ENCODE measurements around the gene BRSK1. TPM values are rescaled to one million over a fixed set of nuclear protein-coding genes. Genes with fewer than 3 reads are reported as not detected.

The BRSK1 gene
- total and polyA plus RNA-seq, 2 experiments from 2014 or later: 0.55 to 1.9 TPM

DNA sequence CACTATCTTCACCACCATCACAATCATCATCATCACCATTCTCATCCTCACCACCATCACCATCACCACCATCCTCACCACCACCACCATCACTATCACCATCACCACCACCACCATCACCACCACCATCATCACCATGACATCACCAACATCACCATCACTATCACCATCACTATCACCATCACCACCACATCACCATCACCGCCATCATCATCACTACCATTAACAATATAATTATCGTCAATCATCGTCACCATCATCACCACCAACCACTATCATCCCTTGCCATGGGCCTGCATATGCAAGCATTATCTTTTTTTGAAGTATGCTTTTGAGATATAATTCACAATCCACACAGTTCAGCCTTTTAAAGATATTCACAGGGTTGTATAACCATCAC lies 17.4 kb upstream of the BRSK1 start:
- Histone ChIP-seq H4K20me1 (ENCODE audit: insufficient read depth) (no peaks in the 10 kb centered on the region), H3F3A (ENCODE audit: insufficient read depth) (no peaks in the 10 kb centered on the region), H3K4me1 (ENCODE audit: insufficient read depth) (no peaks in the 10 kb centered on the region), H3K27me3 (replicated peaks; ENCODE audit: insufficient read depth) (no peaks in the 10 kb centered on the region), H3K27ac (no peak overlapping the region), H3K9ac (no peak overlapping the region), H3K9me3 (ENCODE audit: low read depth) (no peaks in the 10 kb centered on the region), H3K4me2 (ENCODE audit: unreplicated experiment) (no peak overlapping the region), H3K79me2 (ENCODE audit: insufficient read depth) (peaks cover 4% of the 10 kb centered on the region; the same call in 1 of the 2 replicates), H3K36me3 (ENCODE audit: low read depth) (no peaks in the 10 kb centered on the region; the same call in 1 of the 2 replicates), H3K9me2 (ENCODE audit: insufficient read depth) (no peaks in the 10 kb centered on the region), H3K4me3 (no peak overlapping the region), H2AFZ (no peak overlapping the region)
- in situ Hi-C loops (cut with MboI): no loop called here
- no peak for DNase-seq
- TF ChIP-seq EZH2phosphoT487 (IDR thresholded peaks at IDR 0.05; ENCODE audit: insufficient read depth, low read depth) (no peak), EZH2 (IDR thresholded peaks at IDR 0.05; ENCODE audit: insufficient read depth, poor library complexity, severe bottlenecking) (no peak)
- 97 to 99% methylated on average over 3 of the region's 3 CpGs for WGBS, 2 experiments (ENCODE audit: low coverage in 1 of 2, low lambda C conversion rate in 2 of 2, missing lambda C conversion rate in 2 of 2)

DNA sequence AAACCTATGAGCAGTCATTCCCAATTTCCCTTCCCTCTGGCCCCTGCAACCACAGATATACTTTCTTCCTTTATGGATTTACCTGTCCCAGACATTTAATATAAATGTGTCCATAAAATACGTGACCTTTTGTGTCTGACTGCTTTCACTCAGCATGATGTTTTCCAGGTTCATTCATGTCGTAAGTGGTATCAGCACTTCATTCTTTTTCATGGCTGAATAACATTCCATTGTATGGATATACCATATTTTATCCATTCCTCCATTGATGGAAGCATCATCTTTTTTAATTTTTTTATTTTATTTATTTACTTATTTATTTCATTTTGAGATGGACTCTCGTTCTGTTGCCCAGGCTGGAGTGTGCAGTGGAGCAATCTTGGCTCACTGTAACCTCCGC lies 17.0 kb upstream of the BRSK1 start:
- Histone ChIP-seq H3K4me1 (ENCODE audit: insufficient read depth) (no peaks in the 10 kb centered on the region), H3K36me3 (ENCODE audit: low read depth) (no peaks in the 10 kb centered on the region; the same call in 1 of the 2 replicates), H3K79me2 (ENCODE audit: insufficient read depth) (peaks cover 4% of the 10 kb centered on the region; the same call in 1 of the 2 replicates), H3K4me2 (ENCODE audit: unreplicated experiment) (no peak overlapping the region), H3F3A (ENCODE audit: insufficient read depth) (no peaks in the 10 kb centered on the region), H3K9me2 (ENCODE audit: insufficient read depth) (no peaks in the 10 kb centered on the region), H2AFZ (no peak overlapping the region), H3K27me3 (replicated peaks; ENCODE audit: insufficient read depth) (no peaks in the 10 kb centered on the region), H3K4me3 (no peak overlapping the region), H3K9ac (no peak overlapping the region), H3K9me3 (ENCODE audit: low read depth) (no peaks in the 10 kb centered on the region), H3K27ac (no peak overlapping the region), H4K20me1 (ENCODE audit: insufficient read depth) (no peaks in the 10 kb centered on the region)
- TF ChIP-seq EZH2phosphoT487 (IDR thresholded peaks at IDR 0.05; ENCODE audit: insufficient read depth, low read depth) (no peak), EZH2 (IDR thresholded peaks at IDR 0.05; ENCODE audit: insufficient read depth, poor library complexity, severe bottlenecking) (no peak)
- in situ Hi-C loops (cut with MboI): no loop called here
- 92 to 95% methylated on average over 4 of the region's 4 CpGs for WGBS, 2 experiments (ENCODE audit: low coverage in 1 of 2, low lambda C conversion rate in 2 of 2, missing lambda C conversion rate in 2 of 2)
- no peak for DNase-seq

DNA sequence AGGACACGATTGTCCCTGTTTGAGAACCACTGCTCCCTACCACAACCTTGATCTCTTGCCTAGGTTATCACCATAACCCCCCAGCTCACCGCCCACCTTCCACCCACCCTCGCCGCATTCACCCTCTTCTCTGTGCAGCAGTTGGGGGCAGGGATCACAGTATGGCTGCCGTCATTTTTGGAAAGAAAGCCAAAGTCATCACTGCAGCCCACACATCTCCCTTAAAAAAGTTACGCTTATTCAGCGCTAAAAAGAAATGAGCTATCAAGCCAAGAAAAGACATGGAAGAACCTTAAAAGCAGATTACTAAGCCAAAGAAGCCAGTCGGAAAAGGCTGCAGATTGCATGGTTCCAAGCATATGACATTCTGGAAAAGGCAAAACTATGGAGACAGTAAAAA lies 14.5 kb upstream of the BRSK1 start:
- Histone ChIP-seq H3K4me2 (ENCODE audit: unreplicated experiment) (no peak overlapping the region), H3K27me3 (replicated peaks; ENCODE audit: insufficient read depth) (no peaks in the 10 kb centered on the region), H3K9ac (no peak overlapping the region), H2AFZ (no peak overlapping the region), H3K36me3 (ENCODE audit: low read depth) (no peaks in the 10 kb centered on the region), H3K9me3 (ENCODE audit: low read depth) (no peaks in the 10 kb centered on the region), H4K20me1 (ENCODE audit: insufficient read depth) (no peaks in the 10 kb centered on the region), H3K4me3 (no peak overlapping the region), H3K4me1 (ENCODE audit: insufficient read depth) (no peaks in the 10 kb centered on the region), H3K27ac (no peak overlapping the region), H3K9me2 (ENCODE audit: insufficient read depth) (no peaks in the 10 kb centered on the region), H3K79me2 (ENCODE audit: insufficient read depth) (peaks cover 4% of the 10 kb centered on the region; the same call in 1 of the 2 replicates), H3F3A (ENCODE audit: insufficient read depth) (no peaks in the 10 kb centered on the region)
- no peak for DNase-seq
- 97 to 98% methylated on average over 8 of the region's 8 CpGs for WGBS, 2 experiments (ENCODE audit: low coverage in 1 of 2, low lambda C conversion rate in 2 of 2, missing lambda C conversion rate in 2 of 2)
- TF ChIP-seq EZH2 (IDR thresholded peaks at IDR 0.05; ENCODE audit: insufficient read depth, poor library complexity, severe bottlenecking) (no peak), EZH2phosphoT487 (IDR thresholded peaks at IDR 0.05; ENCODE audit: insufficient read depth, low read depth) (no peak)
- in situ Hi-C loops (cut with MboI): no loop called here

- WGBS, 2 experiments (ENCODE audit: low coverage in 1 of 2, low lambda C conversion rate in 2 of 2, missing lambda C conversion rate in 2 of 2): 94% methylated on average over 24 to 25 of the region's 25 CpGs
Observed at GRCh38 chr19:55270172-55270942, 13.4 kb upstream of the BRSK1 start.

More at GRCh38 chr19:55270172-55270942, 13.4 kb upstream of the BRSK1 start:
- Histone ChIP-seq H4K20me1 (ENCODE audit: insufficient read depth) (no peaks in the 10 kb centered on the region), H3K79me2 (ENCODE audit: insufficient read depth) (peaks cover 4% of the 10 kb centered on the region; the same call in 1 of the 2 replicates), H3K27ac (no peak overlapping the region), H3K9me3 (ENCODE audit: low read depth) (no peaks in the 10 kb centered on the region), H3F3A (ENCODE audit: insufficient read depth) (no peaks in the 10 kb centered on the region), H3K4me1 (ENCODE audit: insufficient read depth) (no peaks in the 10 kb centered on the region), H3K27me3 (replicated peaks; ENCODE audit: insufficient read depth) (no peaks in the 10 kb centered on the region), H3K4me2 (ENCODE audit: unreplicated experiment) (no peak overlapping the region), H2AFZ (no peak overlapping the region), H3K9me2 (ENCODE audit: insufficient read depth) (no peaks in the 10 kb centered on the region), H3K4me3 (no peak overlapping the region), H3K9ac (no peak overlapping the region), H3K36me3 (ENCODE audit: low read depth) (no peaks in the 10 kb centered on the region)
- no peak for TF ChIP-seq EZH2phosphoT487 (IDR thresholded peaks at IDR 0.05; ENCODE audit: insufficient read depth, low read depth)
- no peak for TF ChIP-seq EZH2 (IDR thresholded peaks at IDR 0.05; ENCODE audit: insufficient read depth, poor library complexity, severe bottlenecking)
- in situ Hi-C loops (cut with MboI): no loop called here
- no peak for DNase-seq
